ENCODE measurements around the gene CAND1.

- no peak for TF ChIP-seq POU5F1 (IDR thresholded peaks at IDR 0.05; ENCODE audit: low read depth, low read length)
- TF ChIP-seq, protein P1, sequence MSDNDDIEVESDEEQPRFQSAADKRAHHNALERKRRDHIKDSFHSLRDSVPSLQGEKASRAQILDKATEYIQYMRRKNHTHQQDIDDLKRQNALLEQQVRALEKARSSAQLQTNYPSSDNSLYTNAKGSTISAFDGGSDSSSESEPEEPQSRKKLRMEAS (IDR thresholded peaks at IDR 0.05): no peak
- no peak for TF ChIP-seq POLR2AphosphoS5 (IDR thresholded peaks at IDR 0.05; ENCODE audit: low read depth, low read length)
- no peak for TF ChIP-seq CTCF (IDR thresholded peaks at IDR 0.05; ENCODE audit: control extremely low read depth in 1 of 3, insufficient read depth in 1 of 3, low read depth in 1 of 3, low read length in 3 of 3)
- TF ChIP-seq JUN (IDR thresholded peaks at IDR 0.05; ENCODE audit: low read depth, low read length): no peak
- no peak for TF ChIP-seq POLR2A (IDR thresholded peaks at IDR 0.05; ENCODE audit: control extremely low read depth in 1 of 2, low read depth in 2 of 2, low read length in 2 of 2)
- no peak for TF ChIP-seq TAF1 (IDR thresholded peaks at IDR 0.05; ENCODE audit: low read depth, low read length)
- no peak for TF ChIP-seq HDAC2 (IDR thresholded peaks at IDR 0.05; ENCODE audit: borderline replicate concordance in 1 of 2, low read depth in 2 of 2, low read length in 2 of 2)
- no peak for TF ChIP-seq ATF3 (IDR thresholded peaks at IDR 0.05; ENCODE audit: insufficient read depth, low read depth, low read length)
- TF ChIP-seq TEAD4 (IDR thresholded peaks at IDR 0.05; ENCODE audit: low read depth, low read length): no peak
Observed at GRCh38 chr12:67362526-67362925, 93.4 kb downstream of the CAND1 start.
